OCI-LY3 (cell line): ENCODE results near the gene RAB20.

Experiments used
- EZH2phosphoT487 ChIP-seq: fragments of 200-600 bp; shearing (Covaris generic); IDR thresholded peaks from 2 replicates; pipeline ENCODE4 v1.6.1; 2018; ENCODE audit warnings: antibody characterized with exemption, mixed run types, low read depth
- TF ChIP-seq, protein P1 (sequence below): fragments of 200-600, 300-600 bp; sonication (generic); IDR thresholded peaks from 2 replicates; pipeline ENCODE4 v1.5.1; 2014; ENCODE audit warnings: antibody characterized with exemption, low read length, low read depth

DNA sequence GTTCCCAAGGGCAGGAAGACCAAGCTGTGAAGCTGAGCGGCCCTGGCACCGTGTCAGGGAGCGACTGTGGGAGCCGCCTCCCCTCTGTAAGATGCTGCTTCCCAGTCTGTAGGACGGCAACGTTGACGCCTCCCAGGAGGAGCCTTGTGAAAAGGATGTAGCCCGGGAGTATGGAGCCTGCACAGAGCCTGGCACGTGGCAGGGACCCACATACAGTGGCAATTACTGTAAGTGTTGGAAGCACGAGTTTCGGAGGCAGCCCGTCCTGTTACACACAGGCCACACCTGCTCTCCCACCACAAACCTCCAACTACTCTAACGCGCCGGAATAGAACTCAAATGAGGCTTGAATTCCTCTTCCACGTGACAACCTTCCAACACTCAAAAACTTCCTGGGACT, 6.6 kb downstream of the RAB20 start:
- TF ChIP-seq, protein P1, sequence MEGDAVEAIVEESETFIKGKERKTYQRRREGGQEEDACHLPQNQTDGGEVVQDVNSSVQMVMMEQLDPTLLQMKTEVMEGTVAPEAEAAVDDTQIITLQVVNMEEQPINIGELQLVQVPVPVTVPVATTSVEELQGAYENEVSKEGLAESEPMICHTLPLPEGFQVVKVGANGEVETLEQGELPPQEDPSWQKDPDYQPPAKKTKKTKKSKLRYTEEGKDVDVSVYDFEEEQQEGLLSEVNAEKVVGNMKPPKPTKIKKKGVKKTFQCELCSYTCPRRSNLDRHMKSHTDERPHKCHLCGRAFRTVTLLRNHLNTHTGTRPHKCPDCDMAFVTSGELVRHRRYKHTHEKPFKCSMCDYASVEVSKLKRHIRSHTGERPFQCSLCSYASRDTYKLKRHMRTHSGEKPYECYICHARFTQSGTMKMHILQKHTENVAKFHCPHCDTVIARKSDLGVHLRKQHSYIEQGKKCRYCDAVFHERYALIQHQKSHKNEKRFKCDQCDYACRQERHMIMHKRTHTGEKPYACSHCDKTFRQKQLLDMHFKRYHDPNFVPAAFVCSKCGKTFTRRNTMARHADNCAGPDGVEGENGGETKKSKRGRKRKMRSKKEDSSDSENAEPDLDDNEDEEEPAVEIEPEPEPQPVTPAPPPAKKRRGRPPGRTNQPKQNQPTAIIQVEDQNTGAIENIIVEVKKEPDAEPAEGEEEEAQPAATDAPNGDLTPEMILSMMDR, result no peak
- no peak for TF ChIP-seq EZH2phosphoT487
